Sigmoid colon (tissue), 4 donors: ENCODE data around the gene NARS2.

ENCODE experiments used
- CTCF ChIP-seq, 4 experiments: fragments of 450-650 bp in 3 of 4; fragments of 200-600 bp in 1 of 4; IDR thresholded peaks; one replicate each; pipeline ENCODE4 v1.5.1; 2016 to 2019; ENCODE audit warnings: antibody characterized with exemption in 4 of 4, mild to moderate bottlenecking in 3 of 4, moderate library complexity in 2 of 4
- POLR2A ChIP-seq, 2 donors: fragments of 450-650 bp; IDR thresholded peaks; one replicate each; pipeline ENCODE4 v1.6.1; 2016; ENCODE audit warnings: antibody characterized with exemption in 2 of 2, mild to moderate bottlenecking in 2 of 2, moderate library complexity in 2 of 2
- POLR2AphosphoS5 ChIP-seq, 4 donors: sonication (generic); formaldehyde crosslinking; IDR thresholded peaks; one replicate each; pipeline ENCODE4 v1.6.1; 2017; ENCODE audit warnings: antibody characterized with exemption in 4 of 4

GRCh38 chr11:78417888-78418583, 156.6 kb downstream of the NARS2 start:
- TF ChIP-seq CTCF (IDR thresholded peaks at IDR 0.05) (no peak), POLR2AphosphoS5 (IDR thresholded peaks at IDR 0.05) (peak; percentile 8 to 59 (median 52)), POLR2A (IDR thresholded peaks at IDR 0.05) (no peak)
